Stomach (tissue), 9 donors: ENCODE measurements around the gene NPDC1. TPM values are rescaled to one million over a fixed set of nuclear protein-coding genes. Genes with fewer than 3 reads are reported as not detected.

ENCODE experiments used
- DNase-seq, 2 donors: peaks; one replicate each; pipeline versions ENCODE4 v3.0.0 to v3.0.0-alpha.2; 2013 to 2019
- H3K27ac ChIP-seq, 5 donors: fragments of 200-600 bp in 4 of 5; sonication (generic) in 4 of 5; one replicate each; pipeline ENCODE4 v1.5.1; 2013 to 2019; ENCODE audit warnings: mild to moderate bottlenecking in 1 of 5, moderate library complexity in 1 of 5
- H3K27me3 ChIP-seq, 3 donors: fragments of 200-600 bp; sonication (generic); one replicate each; pipeline ENCODE4 v1.5.1; 2017 to 2019; ENCODE audit warnings: mixed run types in 1 of 3
- H3K36me3 ChIP-seq, 4 donors: fragments of 200-600 bp; sonication (generic); 1 replicate in 3 of 4; 2 replicates in 1 of 4; pipeline ENCODE4 v1.5.1; 2016 to 2019
- H3K4me1 ChIP-seq, 4 donors: fragments of 200-600 bp; sonication (generic); one replicate each; pipeline ENCODE4 v1.5.1; 2016 to 2019
- H3K4me3 ChIP-seq, 4 donors: fragments of 200-600 bp; sonication (generic) in 3 of 4; one replicate each; pipeline ENCODE4 v1.5.1; 2016 to 2019; ENCODE audit warnings: mild to moderate bottlenecking in 1 of 4
- H3K9me3 ChIP-seq, 4 donors: fragments of 200-600 bp; sonication (generic); one replicate each; pipeline ENCODE4 v1.5.1; 2016 to 2019
- EP300 ChIP-seq: sonication (generic); formaldehyde crosslinking; IDR thresholded peaks from one replicate; pipeline ENCODE4 v1.6.1; 2017; ENCODE audit warnings: antibody characterized with exemption
- POLR2A ChIP-seq, 4 donors: fragments of 450-650 bp; IDR thresholded peaks; one replicate each; pipeline ENCODE4 v1.6.1; 2016; ENCODE audit warnings: antibody characterized with exemption in 4 of 4, control low read depth in 2 of 4, mild to moderate bottlenecking in 1 of 4, moderate library complexity in 1 of 4
- POLR2AphosphoS5 ChIP-seq, 3 donors: sonication (generic); formaldehyde crosslinking; IDR thresholded peaks; one replicate each; pipeline ENCODE4 v1.6.1; 2016; ENCODE audit warnings: antibody characterized with exemption in 3 of 3
- WGBS, 5 donors: extraction: QIAGEN DNeasy Blood & Tissue Kit in 3 of 5; methylation state at CpG; one replicate each; pipeline versions ENCODE4 v1.1.5 to v1.1.7; 2013 to 2018; 5-methylcytosine and 5-hydroxymethylcytosine counted together
- intact Hi-C: fragments of 100-400 bp; cut with DNase I; formaldehyde crosslinking; loops from one replicate; pipeline ENCODE4 v1.15.1; 2023; ENCODE audit warnings: low total_unique reads
- polyA plus RNA-seq, 3 donors: library from polyadenylated mRNA; stranded (reverse); fragments of 200-250 nt; gene quantifications; one replicate each; pipeline ENCODE4 v1.2.3, GENCODE V29; 2013
- total RNA-seq, 5 donors: library from RNA; depleted of rRNA; stranded (reverse); fragments of >200 nt; gene quantifications; one replicate each; pipeline versions ENCODE4 v1.1.0 to v1.2.3, GENCODE V29; 2014 to 2016
- TF ChIP-seq, protein P1 (sequence below), 7 experiments: fragments of 450-650 bp in 4 of 7; fragments of 200-600 bp in 3 of 7; sonication (generic) in 3 of 7; IDR thresholded peaks; one replicate each; pipeline ENCODE4 v1.5.1; 2016 to 2019; ENCODE audit warnings: antibody characterized with exemption in 7 of 7, control low read depth in 2 of 7, mild to moderate bottlenecking in 1 of 7
- donor health status: healthy with polysubstance abuse.
- donor health status: Bipolar disorder and iron deficiency.
- donor health status: healthy.

The NPDC1 gene
- total and polyA plus RNA-seq, 8 donors: 20.0 to 276 (median 180) TPM

DNA sequence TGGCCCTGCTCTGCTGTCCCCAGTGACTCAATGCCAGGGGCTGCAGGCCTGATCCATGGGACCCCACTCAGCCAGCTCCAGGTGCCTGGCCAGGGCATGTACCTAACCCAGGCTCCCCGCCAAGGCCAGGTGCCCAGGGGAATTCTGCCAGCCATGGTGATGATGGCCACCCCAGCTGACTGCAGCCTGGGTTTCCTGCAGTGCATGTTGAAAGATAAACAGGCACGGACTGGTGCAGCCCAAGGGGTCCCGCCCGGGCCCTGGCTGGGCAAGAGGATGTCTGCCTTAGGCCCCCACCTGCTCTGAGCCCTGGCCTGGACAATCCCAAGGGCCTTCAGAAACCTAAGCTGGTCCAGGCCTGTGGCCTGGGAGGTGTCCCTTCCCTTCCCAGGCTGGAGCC, 19.1 kb downstream of the NPDC1 start:
- TF ChIP-seq EP300 (no peak), POLR2A (IDR thresholded peaks at IDR 0.05) (no peak), POLR2AphosphoS5 (IDR thresholded peaks at IDR 0.05) (no peak)
- TF ChIP-seq, protein P1, sequence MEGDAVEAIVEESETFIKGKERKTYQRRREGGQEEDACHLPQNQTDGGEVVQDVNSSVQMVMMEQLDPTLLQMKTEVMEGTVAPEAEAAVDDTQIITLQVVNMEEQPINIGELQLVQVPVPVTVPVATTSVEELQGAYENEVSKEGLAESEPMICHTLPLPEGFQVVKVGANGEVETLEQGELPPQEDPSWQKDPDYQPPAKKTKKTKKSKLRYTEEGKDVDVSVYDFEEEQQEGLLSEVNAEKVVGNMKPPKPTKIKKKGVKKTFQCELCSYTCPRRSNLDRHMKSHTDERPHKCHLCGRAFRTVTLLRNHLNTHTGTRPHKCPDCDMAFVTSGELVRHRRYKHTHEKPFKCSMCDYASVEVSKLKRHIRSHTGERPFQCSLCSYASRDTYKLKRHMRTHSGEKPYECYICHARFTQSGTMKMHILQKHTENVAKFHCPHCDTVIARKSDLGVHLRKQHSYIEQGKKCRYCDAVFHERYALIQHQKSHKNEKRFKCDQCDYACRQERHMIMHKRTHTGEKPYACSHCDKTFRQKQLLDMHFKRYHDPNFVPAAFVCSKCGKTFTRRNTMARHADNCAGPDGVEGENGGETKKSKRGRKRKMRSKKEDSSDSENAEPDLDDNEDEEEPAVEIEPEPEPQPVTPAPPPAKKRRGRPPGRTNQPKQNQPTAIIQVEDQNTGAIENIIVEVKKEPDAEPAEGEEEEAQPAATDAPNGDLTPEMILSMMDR (IDR thresholded peaks at IDR 0.05): no peak
- intact Hi-C loops: loop anchor here (10.0 kb wide), 1 partner anchor 72 kb away; the partner anchor contains the start of gene LCN12
- H3K4me3 ChIP-seq: peak overlapping the region; percentile 48 to 68 (median 52)
- peak in 1 of 2 donors; percentile 87 for DNase-seq
- peak overlapping the region; percentile 59 to 74 (median 64) for H3K27ac ChIP-seq
- no peaks in the 10 kb centered on the region for H3K9me3 ChIP-seq
- no peaks in the 10 kb centered on the region for H3K36me3 ChIP-seq
- 22 to 46% (median 29%) methylated on average over 1 to 4 of the region's 4 CpGs for WGBS, 5 donors
- H3K4me1 ChIP-seq: peaks cover 40 to 90% (median 67%) of the 10 kb centered on the region in 4 donors
- no peaks in the 10 kb centered on the region for H3K27me3 ChIP-seq

DNA sequence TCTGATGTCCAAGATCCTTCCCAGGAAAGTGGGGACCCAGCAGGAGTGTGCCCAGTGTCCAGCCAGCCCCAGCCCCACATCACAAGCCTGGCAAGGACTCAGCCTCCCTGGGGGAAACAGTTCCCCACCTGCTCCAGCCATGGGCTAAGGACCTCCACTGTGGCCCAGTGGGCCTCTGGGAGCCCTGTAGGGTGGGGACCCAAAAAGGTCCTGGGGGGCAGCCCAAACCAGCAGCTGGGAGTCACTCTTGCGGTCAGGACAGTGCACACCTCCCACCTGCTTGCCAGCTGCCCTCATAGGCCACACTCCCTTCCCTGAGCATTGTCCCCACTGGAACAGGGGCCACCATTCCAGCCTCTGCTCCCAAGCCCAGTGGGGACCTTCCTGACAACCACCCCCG, 19.6 kb downstream of the NPDC1 start:
- TF ChIP-seq POLR2AphosphoS5 (IDR thresholded peaks at IDR 0.05): no peak
- TF ChIP-seq, protein P1 (IDR thresholded peaks at IDR 0.05): no peak
- no peak for TF ChIP-seq EP300
- TF ChIP-seq POLR2A (IDR thresholded peaks at IDR 0.05): no peak
- peak overlapping the region; percentile 59 to 74 (median 64) for H3K27ac ChIP-seq
- peak overlapping the region in 3 of 4 donors; percentile 52 to 68 (median 53) for H3K4me3 ChIP-seq
- 63 to 83% (median 81%) methylated on average over 2 of the region's 2 CpGs for WGBS, 5 donors
- H3K27me3 ChIP-seq: no peaks in the 10 kb centered on the region
- H3K4me1 ChIP-seq: peaks cover 40 to 85% (median 63%) of the 10 kb centered on the region in 4 donors
- H3K36me3 ChIP-seq: peaks cover 0 to 1% (median 0%) of the 10 kb centered on the region in 4 donors
- H3K9me3 ChIP-seq: no peaks in the 10 kb centered on the region
- DNase-seq: no peak
- intact Hi-C loops: loop anchor here (10.0 kb wide), 1 partner anchor 72 kb away; the partner anchor contains the start of gene LCN12

DNA sequence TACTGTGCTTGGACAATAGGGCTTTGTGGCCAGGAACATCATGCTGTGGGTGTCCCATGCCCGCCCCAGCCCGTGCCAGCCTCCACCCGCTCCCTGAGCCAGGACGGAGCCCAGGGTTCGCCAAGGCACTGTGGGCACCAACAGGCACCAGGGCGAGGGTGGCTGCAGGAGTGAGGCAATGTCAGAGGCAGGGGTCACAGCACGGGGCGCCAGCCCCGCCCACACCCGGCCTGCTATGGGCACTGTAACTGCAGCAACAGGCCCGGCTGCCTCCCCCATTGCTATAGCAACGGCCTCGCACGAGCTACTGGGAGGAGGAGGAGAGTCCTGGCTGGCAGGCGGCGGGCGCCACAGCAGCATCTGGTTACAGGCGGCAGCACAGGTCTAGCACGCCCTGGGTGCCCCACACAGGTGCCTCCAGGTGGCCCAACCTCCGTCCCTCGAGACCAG, 20.4 kb downstream of the NPDC1 start:
- Histone ChIP-seq H3K9me3 (no peaks in the 10 kb centered on the region), H3K36me3 (peaks cover 3 to 10% (median 6%) of the 10 kb centered on the region in 4 donors), H3K4me1 (peaks cover 40 to 77% (median 58%) of the 10 kb centered on the region in 4 donors), H3K27me3 (no peaks in the 10 kb centered on the region), H3K4me3 (peak overlapping the region in 1 of 4 donors; percentile 16), H3K27ac (peak overlapping the region; percentile 56 to 74 (median 60))
- 29 to 52% (median 35%) methylated on average over 10 to 21 of the region's 21 CpGs; no CpG with 5 or more reads in 1 of the 5 donors for WGBS, 5 donors
- DNase-seq: peak; percentile 88 to 91
- TF ChIP-seq, protein P1 (IDR thresholded peaks at IDR 0.05): peak in 1 of 7 experiments; percentile 4
- TF ChIP-seq POLR2AphosphoS5 (IDR thresholded peaks at IDR 0.05): no peak
- intact Hi-C loops: loop anchor here (10.0 kb wide), 1 partner anchor 71 kb away; the partner anchor contains the start of gene LCN12

- no peak for DNase-seq
- Histone ChIP-seq H3K27ac (peak overlapping the region in 2 of 5 donors; percentile 14 to 42), H3K27me3 (no peaks in the 10 kb centered on the region), H3K4me1 (peaks cover 27 to 59% (median 43%) of the 10 kb centered on the region in 4 donors), H3K36me3 (peaks cover 10 to 29% (median 19%) of the 10 kb centered on the region in 4 donors), H3K4me3 (no peak overlapping the region), H3K9me3 (no peaks in the 10 kb centered on the region)
- intact Hi-C loops: loop anchor here (10.0 kb wide), 1 partner anchor 69 kb away; the partner anchor contains the start of gene LCN12
- TF ChIP-seq POLR2AphosphoS5 (IDR thresholded peaks at IDR 0.05): no peak
- TF ChIP-seq, protein P1 (IDR thresholded peaks at IDR 0.05): no peak
- no peak for TF ChIP-seq POLR2A (IDR thresholded peaks at IDR 0.05)
- no peak for TF ChIP-seq EP300
- WGBS, 5 donors: 85 to 89% (median 86%) methylated on average over 10 to 15 of the region's 15 CpGs
Measured at GRCh38 chr9:137023583-137023991, 22.4 kb downstream of the NPDC1 start.
